Activated T-cell treated with anti-CD3 and anti-CD28 coated beads, Interleukin-2, amount 50 U/mL, for 72 hours (primary cell): ENCODE results near the gene C11orf86. TPM values are rescaled to one million over a fixed set of nuclear protein-coding genes. Genes with fewer than 3 reads are reported as not detected.

Source experiments
- ATAC-seq, 2 donors: fragments of 150-1000 bp; cut with Tn5 transposase; replicated peaks in 1 of 2; 2 replicates each; pipeline ENCODE4 v1.10.0; 2021; ENCODE audit warnings: moderate library complexity in 2 of 2, mild to moderate bottlenecking in 1 of 2
- DNase-seq, 2 donors: peaks; one replicate each; pipeline ENCODE4 v3.0.0; 2021 to 2022; ENCODE audit warnings: mixed read lengths in 1 of 2
- H3K27ac Mint-ChIP-seq: one replicate; pipeline ENCODE4 v1.8.0; 2022; ENCODE audit warnings: mild to moderate bottlenecking, moderate library complexity, mixed read lengths
- H3K27me3 Mint-ChIP-seq: one replicate; pipeline ENCODE4 v1.8.0; 2022; ENCODE audit warnings: low read depth, mixed read lengths
- H3K36me3 Mint-ChIP-seq, 2 donors: one replicate each; pipeline ENCODE4 v1.8.0; 2022; ENCODE audit warnings: mixed read lengths in 2 of 2, mild to moderate bottlenecking in 1 of 2; ENCODE audit not compliant: insufficient read depth in 2 of 2
- H3K4me1 Mint-ChIP-seq: one replicate; pipeline ENCODE4 v1.8.0; 2022; ENCODE audit warnings: low read depth, mixed read lengths
- H3K4me3 Mint-ChIP-seq, 2 donors: one replicate each; pipeline ENCODE4 v1.8.0; 2022; ENCODE audit warnings: mild to moderate bottlenecking in 2 of 2, mixed read lengths in 2 of 2, moderate library complexity in 2 of 2
- H3K9me3 Mint-ChIP-seq, 2 donors: one replicate each; pipeline ENCODE4 v1.8.0; 2022; ENCODE audit warnings: mixed read lengths in 2 of 2
- total RNA-seq, 2 donors: library from RNA; stranded (reverse); gene quantifications; one replicate each; pipeline ENCODE4 v1.2.3, GENCODE V29; 2022

The C11orf86 gene
- not detected for total RNA-seq

- Mint-ChIP-seq H3K9me3 (peaks cover 2 to 3% of the 10 kb centered on the region in 2 donors), H3K27ac (no peak within 1 kb of the TSS), H3K36me3 (peaks cover 0 to 2% of the 10 kb centered on the region in 2 donors), H3K27me3 (no peaks in the 10 kb centered on the region), H3K4me1 (peaks cover 17% of the 10 kb centered on the region), H3K4me3 (no peak within 1 kb of the TSS)
- ATAC-seq (no peak), DNase-seq (no peak)
Measured at GRCh38 chr11:66974724-66975404, at the start of gene C11orf86. TSS of gene C11orf86 (plus strand) at chr11:66975304. CDS start at chr11:66975363, 59 bp downstream.

- ATAC-seq (no peak), DNase-seq (no peak)
- no peak overlapping the region for H3K4me3 Mint-ChIP-seq
- H3K36me3 Mint-ChIP-seq = no peaks in the 10 kb centered on the region
- H3K27ac Mint-ChIP-seq = no peak overlapping the region
- H3K4me1 Mint-ChIP-seq = no peaks in the 10 kb centered on the region
- peaks cover 0 to 2% of the 10 kb centered on the region in 2 donors for H3K9me3 Mint-ChIP-seq
- H3K27me3 Mint-ChIP-seq = no peaks in the 10 kb centered on the region
Measured at GRCh38 chr11:66929753-66930152, 45.4 kb upstream of the C11orf86 start.

- Mint-ChIP-seq H3K27ac (no peak overlapping the region), H3K4me3 (no peak overlapping the region), H3K4me1 (no peaks in the 10 kb centered on the region), H3K9me3 (no peaks in the 10 kb centered on the region), H3K36me3 (no peaks in the 10 kb centered on the region), H3K27me3 (no peaks in the 10 kb centered on the region)
- DNase-seq (no peak), ATAC-seq (no peak)
Measured at GRCh38 chr11:66932543-66932942, 42.6 kb upstream of the C11orf86 start.

- DNase-seq = no peak
- no peaks in the 10 kb centered on the region for H3K9me3 Mint-ChIP-seq
- no peak for ATAC-seq
- H3K36me3 Mint-ChIP-seq = no peaks in the 10 kb centered on the region
- H3K27me3 Mint-ChIP-seq = no peaks in the 10 kb centered on the region
- no peaks in the 10 kb centered on the region for H3K4me1 Mint-ChIP-seq
- no peak overlapping the region for H3K4me3 Mint-ChIP-seq
- H3K27ac Mint-ChIP-seq = no peak overlapping the region
Measured at GRCh38 chr11:66933531-66933930, 41.6 kb upstream of the C11orf86 start.

- Mint-ChIP-seq H3K9me3 (no peaks in the 10 kb centered on the region), H3K4me3 (no peak overlapping the region), H3K27me3 (no peaks in the 10 kb centered on the region), H3K4me1 (no peaks in the 10 kb centered on the region), H3K36me3 (peaks cover 0 to 2% of the 10 kb centered on the region in 2 donors), H3K27ac (no peak overlapping the region)
- DNase-seq (no peak), ATAC-seq (no peak)
Measured at GRCh38 chr11:66934950-66935779, 39.9 kb upstream of the C11orf86 start.

- Mint-ChIP-seq H3K4me3 (no peak overlapping the region), H3K27ac (no peak overlapping the region), H3K4me1 (no peaks in the 10 kb centered on the region), H3K9me3 (no peaks in the 10 kb centered on the region), H3K27me3 (no peaks in the 10 kb centered on the region), H3K36me3 (peaks cover 0 to 2% of the 10 kb centered on the region in 2 donors)
- DNase-seq = no peak
- ATAC-seq = no peak
Measured at GRCh38 chr11:66936311-66936711, 38.8 kb upstream of the C11orf86 start.

- Mint-ChIP-seq H3K27ac (no peak overlapping the region), H3K36me3 (peaks cover 0 to 2% of the 10 kb centered on the region in 2 donors), H3K9me3 (no peaks in the 10 kb centered on the region), H3K27me3 (no peaks in the 10 kb centered on the region), H3K4me1 (no peaks in the 10 kb centered on the region), H3K4me3 (no peak overlapping the region)
- DNase-seq = no peak
- ATAC-seq = no peak
Measured at GRCh38 chr11:66937193-66937733, 37.8 kb upstream of the C11orf86 start.

GRCh38 chr11:66938582-66939135 lies 36.4 kb upstream of the C11orf86 start:
- H3K4me3 Mint-ChIP-seq = no peak overlapping the region
- no peaks in the 10 kb centered on the region for H3K9me3 Mint-ChIP-seq
- ATAC-seq (no peak), DNase-seq (no peak)
- no peaks in the 10 kb centered on the region for H3K27me3 Mint-ChIP-seq
- H3K4me1 Mint-ChIP-seq = no peaks in the 10 kb centered on the region
- H3K27ac Mint-ChIP-seq = no peak overlapping the region
- peaks cover 0 to 2% of the 10 kb centered on the region in 2 donors for H3K36me3 Mint-ChIP-seq

GRCh38 chr11:66950112-66950535 lies 25.0 kb upstream of the C11orf86 start:
- H3K4me1 Mint-ChIP-seq = no peaks in the 10 kb centered on the region
- H3K27me3 Mint-ChIP-seq = no peaks in the 10 kb centered on the region
- no peaks in the 10 kb centered on the region for H3K36me3 Mint-ChIP-seq
- DNase-seq (peak in 1 of 2 donors; percentile 19), ATAC-seq (peak in 1 of 2 donors; percentile 78)
- no peaks in the 10 kb centered on the region for H3K9me3 Mint-ChIP-seq
- no peak overlapping the region for H3K4me3 Mint-ChIP-seq
- H3K27ac Mint-ChIP-seq = no peak overlapping the region

GRCh38 chr11:66951135-66951534 lies 24.0 kb upstream of the C11orf86 start:
- no peak for DNase-seq
- no peak overlapping the region for H3K4me3 Mint-ChIP-seq
- H3K4me1 Mint-ChIP-seq = peaks cover 3% of the 10 kb centered on the region
- no peaks in the 10 kb centered on the region for H3K9me3 Mint-ChIP-seq
- H3K27me3 Mint-ChIP-seq = no peaks in the 10 kb centered on the region
- H3K27ac Mint-ChIP-seq = no peak overlapping the region
- ATAC-seq = no peak
- no peaks in the 10 kb centered on the region for H3K36me3 Mint-ChIP-seq

GRCh38 chr11:66951927-66952337 lies 23.2 kb upstream of the C11orf86 start:
- no peak for ATAC-seq
- Mint-ChIP-seq H3K9me3 (no peaks in the 10 kb centered on the region), H3K36me3 (no peaks in the 10 kb centered on the region), H3K4me1 (peaks cover 10% of the 10 kb centered on the region), H3K27me3 (no peaks in the 10 kb centered on the region), H3K27ac (no peak overlapping the region), H3K4me3 (no peak overlapping the region)
- DNase-seq = no peak

- Mint-ChIP-seq H3K4me3 (no peak overlapping the region), H3K27ac (no peak overlapping the region), H3K9me3 (no peaks in the 10 kb centered on the region), H3K36me3 (no peaks in the 10 kb centered on the region), H3K27me3 (no peaks in the 10 kb centered on the region), H3K4me1 (peaks cover 19% of the 10 kb centered on the region)
- DNase-seq (no peak), ATAC-seq (no peak)
Measured at GRCh38 chr11:66953081-66953833, 21.8 kb upstream of the C11orf86 start.
